Suppressor macrophage treated with lipopolysaccharide for 4 hours (primary cell): ENCODE data around the gene CEACAM18.
"Not testable (repeated sequence)": the region's sequence is repeated elsewhere in the genome, so short reads cannot be mapped to it uniquely, and the experiment has no call there.

Source experiments
- DNase-seq: peaks from one replicate; pipeline ENCODE4 v3.0.0-alpha.2; 2020

Gene CEACAM18

GRCh38 chr19:51478381-51479234 is at the start of gene CEACAM18:
Gene CEACAM18 (plus strand): TSS chr19:51478539.
- no peak for DNase-seq

DNA sequence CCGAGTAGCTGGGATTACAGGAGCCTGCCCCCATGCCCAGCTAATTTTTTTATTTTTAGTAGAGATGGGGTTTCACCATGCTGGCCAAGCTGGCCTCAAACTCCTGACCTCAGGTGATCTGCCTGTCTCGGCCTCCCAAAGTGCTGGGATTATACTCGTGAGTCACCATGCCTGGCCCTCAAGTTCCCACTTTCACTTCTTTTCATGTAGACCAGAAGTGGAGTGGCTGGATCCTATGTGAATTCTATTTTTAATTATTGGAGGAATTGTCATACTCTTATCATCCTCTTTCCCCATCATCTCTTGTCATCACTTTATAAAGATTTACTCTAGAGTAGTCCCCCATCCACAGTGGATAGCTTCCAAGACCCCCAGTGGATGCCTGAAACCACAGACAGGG is 48.1 kb upstream of the CEACAM18 start:
- peak; percentile 77 for DNase-seq

- peak; percentile 92 for DNase-seq
Observed at GRCh38 chr19:51431124-51431523, 47.2 kb upstream of the CEACAM18 start.

DNA sequence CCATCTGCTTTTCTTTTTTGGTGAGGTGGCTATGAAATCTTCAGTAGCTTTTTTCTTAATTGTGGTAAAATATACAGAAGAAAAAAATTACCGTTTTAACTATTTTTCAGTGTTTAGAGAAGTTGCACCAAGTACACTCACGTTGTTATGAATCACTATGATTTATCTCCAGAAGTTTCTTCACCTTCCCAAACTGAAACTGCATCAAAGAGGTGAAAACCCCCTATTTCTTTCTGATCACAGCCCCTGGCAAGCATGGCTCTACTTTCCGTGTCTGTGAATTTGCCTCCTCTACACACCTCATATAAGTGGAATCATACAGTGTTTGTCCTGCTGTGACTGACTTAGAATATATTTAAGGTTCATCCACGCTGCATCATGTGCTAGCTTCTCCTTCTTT is 45.3 kb upstream of the CEACAM18 start:
- peak; percentile 83 for DNase-seq

GRCh38 chr19:51434456-51434855 is 43.9 kb upstream of the CEACAM18 start:
- peak; percentile 19 for DNase-seq

DNA sequence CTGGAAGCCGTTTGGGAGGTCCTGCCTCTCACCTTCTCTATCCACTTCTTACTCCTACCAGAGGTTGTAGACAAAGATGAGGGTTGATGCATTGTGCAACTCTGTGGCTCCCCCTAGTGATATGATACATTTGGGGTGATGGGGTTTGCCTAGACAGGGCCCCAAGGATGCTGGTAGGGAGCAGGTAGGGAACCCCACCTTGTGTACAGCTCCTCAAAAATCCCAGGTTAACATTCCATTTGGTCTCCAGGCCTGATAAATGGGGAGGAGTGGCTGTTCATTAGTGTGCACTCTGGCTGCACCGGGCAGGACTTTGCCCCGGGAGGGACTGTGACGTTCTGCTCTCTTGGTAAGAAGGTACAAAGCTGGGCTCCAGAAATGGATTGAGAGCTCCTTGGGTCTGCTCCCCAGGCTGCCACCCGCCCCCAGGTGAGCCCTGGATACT is 39.3 kb upstream of the CEACAM18 start:
- DNase-seq = peak; percentile 51

DNA sequence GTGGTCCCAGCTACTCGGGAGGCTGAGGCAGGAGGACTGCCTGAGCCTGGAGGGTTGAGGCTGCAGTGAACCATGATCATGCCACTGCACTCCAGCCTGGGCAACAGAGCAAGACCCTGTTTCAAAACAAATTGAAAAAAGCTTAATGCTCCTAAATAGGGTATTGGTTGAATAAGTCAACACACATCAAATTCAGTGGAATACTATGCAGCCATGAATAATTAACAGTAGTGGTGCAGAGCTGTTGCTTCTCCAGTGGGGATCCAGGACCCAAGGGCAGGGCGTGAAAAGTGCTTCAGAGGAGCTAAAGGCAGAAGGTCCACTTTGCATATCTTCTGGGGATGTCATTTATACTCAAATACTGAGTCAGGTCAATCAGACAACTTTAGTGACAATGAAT is 38.3 kb upstream of the CEACAM18 start:
- DNase-seq = no peak

DNA sequence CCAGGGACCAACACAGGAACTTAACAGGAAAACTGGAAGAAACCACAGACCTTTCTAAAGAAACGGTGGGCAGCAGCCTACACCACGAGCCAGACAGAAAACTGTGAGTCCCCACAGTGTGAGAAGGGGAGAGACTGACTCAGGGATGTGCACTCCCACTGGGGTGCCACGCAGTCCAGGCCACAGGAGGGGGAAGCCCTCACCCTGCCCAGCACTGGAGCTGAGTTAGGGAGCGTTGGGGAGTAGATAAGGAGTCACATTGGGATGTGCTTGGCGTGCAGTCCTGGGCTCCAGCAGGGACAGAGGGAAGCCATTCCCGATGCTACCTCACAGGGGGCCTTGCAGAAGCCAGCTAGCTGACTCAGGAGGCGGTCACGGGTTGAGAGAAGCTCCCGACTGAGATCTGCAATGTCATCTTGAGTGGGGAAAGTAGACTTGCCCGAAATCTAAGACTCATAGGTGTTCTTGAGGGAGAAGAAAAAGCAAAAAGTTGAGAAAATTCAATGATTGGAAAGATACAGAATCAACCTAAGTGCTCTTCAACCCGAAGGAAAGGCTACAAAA is 37.4 kb upstream of the CEACAM18 start:
- peak; percentile 61 for DNase-seq

- peak; percentile 60 for DNase-seq
Observed at GRCh38 chr19:51441410-51442390, 36.6 kb upstream of the CEACAM18 start.

DNA sequence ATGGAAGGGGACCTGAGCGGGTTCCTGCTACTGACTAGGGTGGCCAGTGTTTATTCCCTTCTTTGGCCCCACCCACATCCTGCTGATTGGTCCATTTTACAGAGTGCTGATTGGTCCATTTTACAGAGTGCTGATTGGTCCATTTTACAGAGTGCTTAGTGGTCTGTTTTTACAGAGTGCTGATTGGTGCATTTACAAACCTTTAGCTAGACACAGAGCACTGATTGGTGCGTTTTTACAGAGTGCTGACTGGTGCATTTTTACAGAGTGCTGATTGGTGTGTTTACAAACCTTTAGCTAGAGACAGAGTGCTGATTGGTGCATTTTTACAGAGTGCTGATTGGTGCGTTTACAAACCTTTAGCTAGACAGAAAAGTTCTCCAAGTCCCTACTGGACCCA is 30.8 kb upstream of the CEACAM18 start:
- not testable (repeated sequence) for DNase-seq

GRCh38 chr19:51448011-51448410 is 30.3 kb upstream of the CEACAM18 start:
- no peak for DNase-seq

DNA sequence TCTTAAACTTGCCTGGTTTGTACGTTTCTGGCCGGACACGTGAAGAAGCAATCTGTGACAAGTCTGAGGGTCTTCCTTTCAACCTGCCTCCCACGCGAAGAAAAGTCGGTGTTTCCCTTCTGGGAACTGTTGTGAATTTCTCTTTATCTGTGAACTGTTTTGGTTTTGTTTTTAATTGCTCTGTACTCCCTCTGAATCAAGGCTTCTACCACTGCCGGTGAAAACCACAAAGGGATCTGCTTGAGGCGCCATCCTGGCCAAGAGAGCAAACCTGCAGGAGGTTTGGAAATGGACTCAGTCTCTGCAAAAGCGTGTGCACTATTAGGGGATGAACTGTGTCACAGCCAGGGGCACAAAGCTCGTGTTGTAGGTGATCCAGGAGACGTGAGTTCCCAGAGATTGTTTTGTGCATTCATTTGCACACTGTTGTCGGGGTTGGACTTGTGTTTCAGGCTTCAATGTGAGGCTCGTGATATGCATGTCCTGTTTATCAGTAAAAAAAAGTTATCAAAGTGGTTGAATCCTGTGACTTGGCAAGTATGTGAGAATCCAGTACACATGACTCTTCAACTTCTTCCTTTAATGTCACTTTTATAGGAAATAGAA is 29.8 kb upstream of the CEACAM18 start:
- DNase-seq = peak; percentile 29

GRCh38 chr19:51450730-51451307 is 27.5 kb upstream of the CEACAM18 start:
- DNase-seq = no peak

DNA sequence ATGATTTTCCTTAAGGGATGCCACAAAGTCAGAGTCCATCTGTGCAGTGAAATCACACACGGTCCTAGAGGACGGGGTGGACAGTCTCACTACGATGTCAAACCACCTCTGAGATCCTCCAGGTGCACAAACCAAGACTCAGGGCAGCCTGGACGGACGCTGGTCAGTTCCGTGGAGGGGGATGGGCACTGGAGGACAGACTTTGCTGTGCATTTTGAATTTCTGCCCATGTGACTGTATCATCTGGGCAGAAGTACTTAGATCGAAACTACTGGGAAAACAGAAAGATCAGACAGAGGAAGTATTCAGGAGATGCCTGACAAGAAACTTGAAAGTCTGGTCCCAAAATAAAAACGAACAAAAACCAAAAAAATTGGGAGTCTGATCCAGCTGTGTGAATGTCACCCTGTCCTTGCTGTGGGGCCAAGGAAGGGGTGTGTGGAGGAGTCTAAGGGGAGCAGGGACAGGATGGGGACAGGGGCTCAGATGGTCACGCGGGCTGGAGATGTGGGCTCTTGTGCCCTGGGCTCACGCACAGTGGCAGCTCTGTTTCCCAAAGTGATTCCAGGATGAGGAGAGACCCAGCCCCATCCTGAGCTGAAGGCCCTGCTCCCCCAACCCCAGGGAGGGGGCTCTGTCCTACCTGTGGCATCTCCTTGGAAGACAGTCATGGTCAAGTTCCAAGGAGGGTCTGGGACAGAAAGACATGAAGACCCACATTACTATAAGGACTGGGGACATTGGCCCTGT is 21.6 kb upstream of the CEACAM18 start:
- no peak for DNase-seq

DNA sequence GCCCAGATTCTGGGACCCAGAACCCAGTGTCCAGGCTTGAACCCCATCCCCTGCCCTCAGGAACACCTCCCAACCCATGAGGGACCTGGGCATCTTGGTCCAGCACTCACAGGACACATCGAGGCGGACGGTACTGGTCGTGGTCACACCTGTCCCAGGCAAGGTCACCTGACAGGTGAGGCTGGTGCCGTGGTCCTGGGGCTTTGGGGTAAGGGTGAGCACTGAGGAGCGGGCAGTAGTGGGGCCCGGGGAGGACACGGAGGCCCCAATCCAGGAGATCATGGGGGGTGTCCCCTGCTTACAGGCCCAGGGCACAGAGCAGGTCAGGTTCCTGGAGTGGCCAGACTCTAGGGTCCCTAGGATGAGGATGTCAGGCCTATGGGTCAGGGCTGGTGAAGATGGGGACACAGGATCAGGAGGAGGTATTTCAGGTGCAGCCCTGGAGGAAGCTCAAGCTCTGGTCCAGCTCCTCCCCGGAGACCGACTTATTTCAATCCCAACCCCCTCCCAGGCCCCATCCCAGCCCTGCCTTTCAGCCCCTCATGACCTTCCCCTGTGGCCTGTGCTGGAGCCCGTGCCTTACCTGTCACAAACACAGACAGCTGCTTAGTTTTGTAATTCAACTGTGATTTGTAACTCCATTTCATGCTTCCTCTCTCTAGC is 20.9 kb upstream of the CEACAM18 start:
- DNase-seq = no peak

GRCh38 chr19:51458051-51458645 is 20.2 kb upstream of the CEACAM18 start, which contains the start of gene SIGLEC8:
Gene SIGLEC8 (minus strand): TSS chr19:51458454. CDS start chr19:51458387, 67 bp downstream.
- no peak for DNase-seq

- DNase-seq = no peak
Observed at GRCh38 chr19:51458899-51459505, 19.3 kb upstream of the CEACAM18 start.

DNA sequence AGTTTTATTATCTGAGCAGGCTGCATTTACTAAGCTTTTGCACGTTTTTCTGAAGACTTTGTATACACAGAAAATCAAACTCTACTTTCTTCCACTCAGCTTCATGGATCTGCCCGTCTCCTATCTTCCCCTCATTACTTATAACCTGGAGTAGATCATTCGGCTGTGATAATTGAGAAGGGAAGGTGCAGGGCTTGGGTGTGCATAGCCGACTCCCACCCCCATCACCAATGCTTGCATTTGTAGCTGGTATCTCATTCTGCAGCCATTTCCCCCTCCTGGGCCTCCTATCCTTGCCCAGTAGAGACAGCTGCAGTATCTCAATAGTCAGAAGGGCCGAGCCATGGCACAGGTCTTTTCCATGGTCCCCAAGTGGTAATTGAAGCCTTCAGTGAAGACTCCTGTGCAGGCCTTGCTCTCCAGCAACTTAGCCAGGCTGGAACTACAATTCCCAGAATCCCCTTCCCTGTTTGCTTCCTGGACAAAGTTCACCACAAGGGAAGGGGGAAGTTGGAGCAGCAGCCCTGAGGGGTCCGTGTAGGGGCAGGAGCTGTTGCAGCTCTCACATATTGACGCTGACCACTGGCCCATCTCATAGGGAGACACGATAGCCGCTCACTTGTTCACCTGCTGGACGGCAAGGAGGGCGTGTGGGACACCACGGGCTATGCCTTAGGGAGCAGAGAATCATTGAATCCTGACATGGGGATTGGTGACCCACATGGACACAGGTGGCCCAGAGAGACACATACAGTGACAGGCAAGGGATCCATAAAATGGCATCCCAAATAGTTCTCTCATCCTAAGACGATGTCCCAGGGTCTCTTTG is 18.0 kb upstream of the CEACAM18 start:
- peak; percentile 41 for DNase-seq

GRCh38 chr19:51461723-51462161 is 16.6 kb upstream of the CEACAM18 start:
- DNase-seq = no peak
